ENCODE data around the gene ATP5PD. TPM values are rescaled to one million over a fixed set of nuclear protein-coding genes. Genes with fewer than 3 reads are reported as not detected.

Gene ATP5PD
- total RNA-seq, 1 experiment from 2014 or later, result 383 TPM

GRCh38 chr17:75008373-75008772 is 38.4 kb downstream of the ATP5PD start:
- no peak for DNase-seq (ENCODE audit: low spot score)
- no peaks in the 10 kb centered on the region for H3K27me3 Mint-ChIP-seq (ENCODE audit: low read depth)
- no peak overlapping the region for H3K27ac Mint-ChIP-seq
- ATAC-seq, result no peak
- H3K9me3 Mint-ChIP-seq, result no peaks in the 10 kb centered on the region
- H3K4me3 Mint-ChIP-seq, result no peak overlapping the region
- CTCF ChIA-PET, result interaction anchor here (0.8 to 7.0 kb wide), 7 partner anchors 15 to 232 kb away, joined by 3 to 139 read pairs (median 3); no protein-coding TSS in a partner anchor
- H3K4me1 Mint-ChIP-seq, result peaks cover 19% of the 10 kb centered on the region
- TF ChIP-seq ZNF317 (CRISPR knock-in tag; IDR thresholded peaks at IDR 0.05; ENCODE audit: borderline replicate concordance, low read depth) (no peak), ZNF263 (CRISPR knock-in tag; IDR thresholded peaks at IDR 0.05; ENCODE audit: low read depth) (no peak), IRF1 (CRISPR knock-in tag; IDR thresholded peaks at IDR 0.05) (no peak), CREM (CRISPR knock-in tag; IDR thresholded peaks at IDR 0.05) (no peak), E2F5 (CRISPR knock-in tag; IDR thresholded peaks at IDR 0.05) (no peak), TP53 (CRISPR knock-in tag; IDR thresholded peaks at IDR 0.05) (no peak), JUN (CRISPR knock-in tag; IDR thresholded peaks at IDR 0.05) (no peak), ATF1 (CRISPR knock-in tag; IDR thresholded peaks at IDR 0.05) (no peak), CDX4 (CRISPR knock-in tag; IDR thresholded peaks at IDR 0.05; ENCODE audit: borderline replicate concordance) (no peak), NFATC4 (CRISPR knock-in tag; IDR thresholded peaks at IDR 0.05) (no peak), ZNF512 (CRISPR knock-in tag; IDR thresholded peaks at IDR 0.05; ENCODE audit: borderline replicate concordance) (no peak), ZNF425 (CRISPR knock-in tag; conservative IDR thresholded peaks at IDR 0.05) (no peak), AFF4 (CRISPR knock-in tag; IDR thresholded peaks at IDR 0.05; ENCODE audit: borderline replicate concordance) (no peak), ATF2 (CRISPR knock-in tag; IDR thresholded peaks at IDR 0.05; ENCODE audit: borderline replicate concordance, low read depth) (no peak)
- POLR2A ChIA-PET, result interaction anchor here (0.5 to 0.7 kb wide), 2 partner anchors 47 to 77 kb away, joined by 3 to 4 read pairs; no protein-coding TSS in a partner anchor
- H3K36me3 Mint-ChIP-seq, result peaks cover 3% of the 10 kb centered on the region; the same call in 1 of the 2 replicates

Data from WTC11 (cell line).